Activated CD4-positive, alpha-beta T cell treated with anti-CD3 and anti-CD28 coated beads for 36 hours (primary cell): ENCODE data around the gene IFT25. TPM values are rescaled to one million over a fixed set of nuclear protein-coding genes. Genes with fewer than 3 reads are reported as not detected.

Experiments
- ATAC-seq: fragments of 200-7000 bp; cut with Tn5 transposase; one replicate; pipeline ENCODE4 v1.10.0; 2021; ENCODE audit warnings: mild to moderate bottlenecking, moderate library complexity
- CTCF ChIA-PET: fragments of 350-600 bp; sonication (Branson Sonifier 250); formaldehyde crosslinking; loops from one replicate; lab custom pipeline; 2021; ENCODE audit warnings: antibody characterized with exemption; lab: Charles Lee
- POLR2A ChIA-PET: fragments of 350-600 bp; sonication (Branson Sonifier 250); formaldehyde crosslinking; loops from one replicate; lab custom pipeline; 2021; ENCODE audit warnings: antibody characterized with exemption, inconsistent platforms; lab: Charles Lee
- DNase-seq: peaks from one replicate; pipeline ENCODE4 v3.0.0-alpha.2; 2020
- H3K27ac Mint-ChIP-seq: one replicate; pipeline ENCODE4 v1.8.0; 2021; ENCODE audit warnings: mixed read lengths
- H3K27me3 Mint-ChIP-seq: one replicate; pipeline ENCODE4 v1.8.0; 2021; ENCODE audit warnings: mixed read lengths
- H3K36me3 Mint-ChIP-seq: one replicate; pipeline ENCODE4 v1.8.0; 2021; ENCODE audit warnings: low read depth, mixed read lengths
- H3K4me1 Mint-ChIP-seq: one replicate; pipeline ENCODE4 v1.8.0; 2021; ENCODE audit warnings: mixed read lengths
- H3K4me3 Mint-ChIP-seq: one replicate; pipeline ENCODE4 v1.8.0; 2021; ENCODE audit warnings: mild to moderate bottlenecking, moderate library complexity, mixed read lengths
- H3K9me3 Mint-ChIP-seq: one replicate; pipeline ENCODE4 v1.8.0; 2021; ENCODE audit warnings: low read depth, mixed read lengths
- intact Hi-C, 2 experiments: fragments of 100-400 bp; cut with DNase I in 1 of 2; cut with micrococcal nuclease in 1 of 2; formaldehyde crosslinking; loops; one replicate each; pipeline versions ENCODE4 v1.14.2 to v1.15.1; 2022 to 2024; cut with DNase I, micrococcal nuclease
- total RNA-seq, 2 experiments: library from RNA; stranded (reverse); gene quantifications; one replicate each; pipeline ENCODE4 v1.2.3, GENCODE V29; 2021

IFT25 gene
- total RNA-seq, 2 experiments from 2014 or later, result 56.6 to 62.0 TPM

GRCh38 chr1:53956308-53957168 lies 11.0 kb upstream of the IFT25 start:
- no peaks in the 10 kb centered on the region for H3K9me3 Mint-ChIP-seq
- intact Hi-C loops, result no loop called here
- ATAC-seq (no peak), DNase-seq (no peak)
- H3K36me3 Mint-ChIP-seq, result peaks cover 30% of the 10 kb centered on the region
- CTCF ChIA-PET, result interaction anchor here (1.0 to 1.8 kb wide), 6 partner anchors 15 to 96 kb away, joined by 3 to 22 read pairs (median 4); no protein-coding TSS in a partner anchor
- no peak overlapping the region for H3K27ac Mint-ChIP-seq
- POLR2A ChIA-PET, result interaction anchor here (0.7 to 0.8 kb wide), 2 partner anchors 11 to 99 kb away, joined by 3 read pairs; partner anchors contain the start of gene IFT25
- peaks cover 11% of the 10 kb centered on the region for H3K4me1 Mint-ChIP-seq
- H3K27me3 Mint-ChIP-seq, result no peaks in the 10 kb centered on the region
- H3K4me3 Mint-ChIP-seq, result no peak overlapping the region

- Mint-ChIP-seq H3K4me1 (peaks cover 13% of the 10 kb centered on the region), H3K27ac (no peak overlapping the region), H3K9me3 (no peaks in the 10 kb centered on the region), H3K27me3 (no peaks in the 10 kb centered on the region), H3K36me3 (peaks cover 21% of the 10 kb centered on the region), H3K4me3 (no peak overlapping the region)
- DNase-seq (no peak), ATAC-seq (no peak)
- ChIA-PET CTCF (interaction anchor here (1.8 to 2.2 kb wide), 2 partner anchors 75 to 93 kb away, joined by 7 to 9 read pairs; no protein-coding TSS in a partner anchor), POLR2A (no interaction called here)
- intact Hi-C loops, result no loop called here
Measured at GRCh38 chr1:53954128-53954527, 8.6 kb upstream of the IFT25 start.

- Mint-ChIP-seq H3K27me3 (no peaks in the 10 kb centered on the region), H3K27ac (no peak overlapping the region), H3K4me1 (peaks cover 24% of the 10 kb centered on the region), H3K4me3 (no peak overlapping the region), H3K36me3 (peaks cover 21% of the 10 kb centered on the region), H3K9me3 (no peaks in the 10 kb centered on the region)
- intact Hi-C loops, result no loop called here
- CTCF ChIA-PET, result interaction anchor here (1.0 to 9.7 kb wide), 3 partner anchors 73 to 90 kb away, joined by 3 to 93 read pairs (median 3); no protein-coding TSS in a partner anchor
- ATAC-seq, result no peak
- DNase-seq, result no peak
- POLR2A ChIA-PET, result no interaction called here
Measured at GRCh38 chr1:53951697-53952096, 6.2 kb upstream of the IFT25 start.

- H3K4me1 Mint-ChIP-seq, result peaks cover 29% of the 10 kb centered on the region
- DNase-seq (peak; percentile 53), ATAC-seq (no peak)
- CTCF ChIA-PET, result interaction anchor here (0.7 to 9.7 kb wide), 17 partner anchors 10 to 124 kb away, joined by 3 to 93 read pairs (median 3); no protein-coding TSS in a partner anchor
- no peaks in the 10 kb centered on the region for H3K9me3 Mint-ChIP-seq
- no peaks in the 10 kb centered on the region for H3K27me3 Mint-ChIP-seq
- intact Hi-C loops, result loop anchor here (1.0 to 5.0 kb wide), 6 partner anchors 71 to 1582 kb away; partner anchors contain the start of genes CC2D1B (in 1 of the 2), CZIB (in 1 of the 2) and LRP8 (in 1 of the 2)
- POLR2A ChIA-PET, result interaction anchor here (0.6 to 1.5 kb wide), 2 partner anchors 70 to 120 kb away, joined by 3 to 4 read pairs; no protein-coding TSS in a partner anchor
- peaks cover 26% of the 10 kb centered on the region for H3K36me3 Mint-ChIP-seq
- H3K4me3 Mint-ChIP-seq, result no peak overlapping the region
- no peak overlapping the region for H3K27ac Mint-ChIP-seq
Measured at GRCh38 chr1:53949023-53949990, 3.8 kb upstream of the IFT25 start.

- peaks cover 40% of the 10 kb centered on the region for H3K4me1 Mint-ChIP-seq
- no peak overlapping the region for H3K27ac Mint-ChIP-seq
- H3K9me3 Mint-ChIP-seq, result no peaks in the 10 kb centered on the region
- H3K27me3 Mint-ChIP-seq, result no peaks in the 10 kb centered on the region
- ATAC-seq (no peak), DNase-seq (no peak)
- peaks cover 30% of the 10 kb centered on the region for H3K36me3 Mint-ChIP-seq
- CTCF ChIA-PET, result interaction anchor here (0.7 to 9.7 kb wide), 15 partner anchors 10 to 90 kb away, joined by 3 to 93 read pairs (median 4); no protein-coding TSS in a partner anchor
- H3K4me3 Mint-ChIP-seq, result no peak overlapping the region
- POLR2A ChIA-PET, result interaction anchor here (1.2 to 1.5 kb wide), 2 partner anchors 69 to 101 kb away, joined by 3 to 4 read pairs; no protein-coding TSS in a partner anchor
- intact Hi-C loops, result loop anchor here (2.0 to 5.0 kb wide), 4 partner anchors 69 to 1581 kb away; partner anchors contain the start of genes CC2D1B (in 1 of the 2), CZIB (in 1 of the 2) and LRP8 (in 1 of the 2)
Measured at GRCh38 chr1:53948291-53948690, 2.8 kb upstream of the IFT25 start.

GRCh38 chr1:53947172-53947907 lies 1.8 kb upstream of the IFT25 start:
- Mint-ChIP-seq H3K4me3 (peak overlapping the region; percentile 95), H3K27me3 (no peaks in the 10 kb centered on the region), H3K9me3 (no peaks in the 10 kb centered on the region), H3K36me3 (peaks cover 24% of the 10 kb centered on the region), H3K4me1 (peaks cover 49% of the 10 kb centered on the region), H3K27ac (peak overlapping the region; percentile 69)
- no peak for ATAC-seq
- CTCF ChIA-PET, result interaction anchor here (0.9 to 9.7 kb wide), 12 partner anchors 11 to 110 kb away, joined by 3 to 93 read pairs (median 4); no protein-coding TSS in a partner anchor
- POLR2A ChIA-PET, result interaction anchor here (1.2 kb wide), 1 partner anchor 102 kb away, joined by 3 read pairs; no protein-coding TSS in a partner anchor
- DNase-seq, result peak; percentile 10
- intact Hi-C loops, result loop anchor here (2.0 to 5.0 kb wide), 4 partner anchors 620 to 1580 kb away; partner anchors contain the start of genes CC2D1B (in 1 of the 2), CZIB (in 1 of the 2) and LRP8 (in 1 of the 2)

- ChIA-PET CTCF (interaction anchor here (1.3 to 9.7 kb wide), 6 partner anchors 13 to 85 kb away, joined by 4 to 93 read pairs (median 6); no protein-coding TSS in a partner anchor), POLR2A (interaction anchor here (0.6 to 2.3 kb wide), 7 partner anchors 10 to 168 kb away, joined by 3 to 16 read pairs (median 3); partner anchors contain the start of genes TMEM59 and YIPF1)
- Mint-ChIP-seq H3K4me1 (peaks cover 50% of the 10 kb centered on the region), H3K4me3 (peak within 1 kb of the TSS; percentile 95), H3K36me3 (peaks cover 19% of the 10 kb centered on the region), H3K9me3 (no peaks in the 10 kb centered on the region), H3K27me3 (no peaks in the 10 kb centered on the region), H3K27ac (peak within 1 kb of the TSS; percentile 89)
- DNase-seq, result peak; percentile 84
- intact Hi-C loops, result loop anchor here (1.0 to 5.0 kb wide), 10 partner anchors 56 to 1579 kb away; partner anchors contain the start of genes TCEANC2 (in 2 of the 2), TMEM59 (in 2 of the 2), CC2D1B (in 1 of the 2) and CZIB (in 1 of the 2)
- peak; percentile 72 for ATAC-seq
Measured at GRCh38 chr1:53946252-53947171, 1.0 kb upstream of the IFT25 start, which contains the start of gene LRRC42. Gene LRRC42, plus strand, starts transcription at chr1:53946350. Its CDS starts 5,650 bp downstream, at chr1:53952000.

- ATAC-seq, result no peak
- Mint-ChIP-seq H3K36me3 (peaks cover 21% of the 10 kb centered on the region), H3K9me3 (no peaks in the 10 kb centered on the region), H3K4me3 (peak overlapping the region; percentile 95), H3K4me1 (peaks cover 52% of the 10 kb centered on the region), H3K27me3 (no peaks in the 10 kb centered on the region), H3K27ac (peak overlapping the region; percentile 89)
- ChIA-PET POLR2A (interaction anchor here (0.9 to 2.3 kb wide), 3 partner anchors 55 to 108 kb away, joined by 4 to 16 read pairs (median 9); partner anchors contain the start of genes TCEANC2, TMEM59 and YIPF1), CTCF (interaction anchor here (0.5 to 9.7 kb wide), 6 partner anchors 11 to 83 kb away, joined by 3 to 93 read pairs (median 4); no protein-coding TSS in a partner anchor)
- intact Hi-C loops, result loop anchor here (1.0 to 5.0 kb wide), 6 partner anchors 107 to 1578 kb away; partner anchors contain the start of genes CC2D1B (in 1 of the 2), CZIB (in 1 of the 2), LRP8 (in 1 of the 2) and NDC1 (in 1 of the 2)
- DNase-seq, result no peak
Measured at GRCh38 chr1:53945183-53945432, 391 bp downstream of the IFT25 start.
